ENCODE results near the gene VTCN1. TPM values are rescaled to one million over a fixed set of nuclear protein-coding genes. Genes with fewer than 3 reads are reported as not detected.
A peak's percentile ranks its signal among the peaks of the same experiment; 100 is the strongest.

VTCN1 gene
- total RNA-seq, 3 donors from 2014 or later, result not detected

- intact Hi-C loops (cut with DNase I, micrococcal nuclease), result no loop called here
- Histone ChIP-seq H3K4me1 (ENCODE audit: low read depth) (no peaks in the 10 kb centered on the region), H3K9me3 (no peaks in the 10 kb centered on the region), H3K36me3 (ENCODE audit: low read depth) (no peaks in the 10 kb centered on the region), H3K4me3 (no peak overlapping the region)
- ATAC-seq (no peak), DNase-seq (no peak)
- TF ChIP-seq CTCF (IDR thresholded peaks at IDR 0.05), result no peak
Observed at GRCh38 chr1:117174851-117175250, 35.9 kb downstream of the VTCN1 start.

GRCh38 chr1:117173691-117174090 lies 37.0 kb downstream of the VTCN1 start:
- no peak for TF ChIP-seq CTCF (IDR thresholded peaks at IDR 0.05)
- no peak overlapping the region for H3K4me3 ChIP-seq
- DNase-seq (no peak), ATAC-seq (no peak)
- H3K9me3 ChIP-seq, result no peaks in the 10 kb centered on the region
- H3K4me1 ChIP-seq (ENCODE audit: low read depth), result no peaks in the 10 kb centered on the region
- H3K36me3 ChIP-seq (ENCODE audit: low read depth), result no peaks in the 10 kb centered on the region
- intact Hi-C loops (cut with DNase I, micrococcal nuclease), result no loop called here

- no peaks in the 10 kb centered on the region for H3K9me3 ChIP-seq
- H3K4me1 ChIP-seq (ENCODE audit: low read depth), result no peaks in the 10 kb centered on the region
- H3K4me3 ChIP-seq, result no peak overlapping the region
- intact Hi-C loops (cut with DNase I, micrococcal nuclease), result no loop called here
- H3K36me3 ChIP-seq (ENCODE audit: low read depth), result no peaks in the 10 kb centered on the region
- no peak for DNase-seq
- ATAC-seq, result no peak
- no peak for TF ChIP-seq CTCF (IDR thresholded peaks at IDR 0.05)
Observed at GRCh38 chr1:117173006-117173405, 37.7 kb downstream of the VTCN1 start.

- Histone ChIP-seq H3K4me3 (no peak overlapping the region), H3K9me3 (no peaks in the 10 kb centered on the region), H3K4me1 (ENCODE audit: low read depth) (no peaks in the 10 kb centered on the region), H3K36me3 (ENCODE audit: low read depth) (no peaks in the 10 kb centered on the region)
- DNase-seq, result peak in 1 of 3 donors; percentile 55
- no peak for ATAC-seq
- no peak for TF ChIP-seq CTCF (IDR thresholded peaks at IDR 0.05)
- intact Hi-C loops (cut with DNase I, micrococcal nuclease), result no loop called here
Observed at GRCh38 chr1:117171900-117172511, 38.7 kb downstream of the VTCN1 start.

GRCh38 chr1:117169871-117170596 lies 40.7 kb downstream of the VTCN1 start:
- no peak for ATAC-seq

More at GRCh38 chr1:117169871-117170596, 40.7 kb downstream of the VTCN1 start:
- no peaks in the 10 kb centered on the region for H3K4me1 ChIP-seq (ENCODE audit: low read depth)
- no peak for TF ChIP-seq CTCF (IDR thresholded peaks at IDR 0.05)
- no peaks in the 10 kb centered on the region for H3K9me3 ChIP-seq
- intact Hi-C loops (cut with DNase I, micrococcal nuclease), result no loop called here
- H3K36me3 ChIP-seq (ENCODE audit: low read depth), result no peaks in the 10 kb centered on the region
- H3K4me3 ChIP-seq, result no peak overlapping the region
- DNase-seq, result no peak
